ENCODE results near the gene C1orf216. TPM values are rescaled to one million over a fixed set of nuclear protein-coding genes. Genes with fewer than 3 reads are reported as not detected.
"Not testable (repeated sequence)": the region's sequence is repeated elsewhere in the genome, so short reads cannot be mapped to it uniquely, and the experiment has no call there.

Gene C1orf216
- total RNA-seq, 1 experiment from 2014 or later: 11.5 TPM

GRCh38 chr1:35691080-35691479 lies 27.6 kb downstream of the C1orf216 start:
- Mint-ChIP-seq H3K4me3 (ENCODE audit: low read depth, unreplicated experiment) (no peak overlapping the region), H3K4me1 (ENCODE audit: low read depth, unreplicated experiment) (no peaks in the 10 kb centered on the region), H3K36me3 (ENCODE audit: insufficient read depth, unreplicated experiment) (no peaks in the 10 kb centered on the region), H3K9me3 (ENCODE audit: low read depth, unreplicated experiment) (no peaks in the 10 kb centered on the region), H3K27me3 (ENCODE audit: unreplicated experiment) (peaks cover 80% of the 10 kb centered on the region), H3K27ac (ENCODE audit: unreplicated experiment) (no peak overlapping the region)
- DNase-seq: no peak
- intact Hi-C loops (cut with micrococcal nuclease; ENCODE audit: unreplicated experiment): no loop called here
- CTCF ChIA-PET: no interaction called here
- no peak for TF ChIP-seq CTCF (IDR thresholded peaks at IDR 0.05; ENCODE audit: unreplicated experiment)
- BruUV-seq (replicated peaks): no TSS peak

GRCh38 chr1:35690103-35690502 lies 28.6 kb downstream of the C1orf216 start:
- H3K4me3 Mint-ChIP-seq (ENCODE audit: low read depth, unreplicated experiment); H3K9me3 Mint-ChIP-seq (ENCODE audit: low read depth, unreplicated experiment); intact Hi-C loops (cut with micrococcal nuclease; ENCODE audit: unreplicated experiment); BruUV-seq (replicated peaks); H3K4me1 Mint-ChIP-seq (ENCODE audit: low read depth, unreplicated experiment); H3K27ac Mint-ChIP-seq (ENCODE audit: unreplicated experiment); H3K36me3 Mint-ChIP-seq (ENCODE audit: insufficient read depth, unreplicated experiment); DNase-seq: not testable (repeated sequence)
- CTCF ChIA-PET: interaction anchor here (0.6 kb wide), 1 partner anchor 20 kb away, joined by 3 read pairs; no protein-coding TSS in a partner anchor
- peaks cover 78% of the 10 kb centered on the region for H3K27me3 Mint-ChIP-seq (ENCODE audit: unreplicated experiment)

GRCh38 chr1:35688161-35688560 lies 30.5 kb downstream of the C1orf216 start:
- TF ChIP-seq CTCF (IDR thresholded peaks at IDR 0.05; ENCODE audit: unreplicated experiment): no peak
- no peak for DNase-seq
- intact Hi-C loops (cut with micrococcal nuclease; ENCODE audit: unreplicated experiment): no loop called here
- Mint-ChIP-seq H3K36me3 (ENCODE audit: insufficient read depth, unreplicated experiment) (no peaks in the 10 kb centered on the region), H3K4me3 (ENCODE audit: low read depth, unreplicated experiment) (no peak overlapping the region), H3K27ac (ENCODE audit: unreplicated experiment) (no peak overlapping the region), H3K9me3 (ENCODE audit: low read depth, unreplicated experiment) (no peaks in the 10 kb centered on the region), H3K4me1 (ENCODE audit: low read depth, unreplicated experiment) (no peaks in the 10 kb centered on the region), H3K27me3 (ENCODE audit: unreplicated experiment) (peaks cover 93% of the 10 kb centered on the region)
- no TSS peak for BruUV-seq (replicated peaks)
- CTCF ChIA-PET: no interaction called here

- CTCF ChIA-PET: no interaction called here
- BruUV-seq (replicated peaks): no TSS peak
- no peak for DNase-seq
- Mint-ChIP-seq H3K27me3 (ENCODE audit: unreplicated experiment) (peaks cover 88% of the 10 kb centered on the region), H3K4me3 (ENCODE audit: low read depth, unreplicated experiment) (no peak overlapping the region), H3K36me3 (ENCODE audit: insufficient read depth, unreplicated experiment) (no peaks in the 10 kb centered on the region), H3K4me1 (ENCODE audit: low read depth, unreplicated experiment) (no peaks in the 10 kb centered on the region), H3K9me3 (ENCODE audit: low read depth, unreplicated experiment) (no peaks in the 10 kb centered on the region), H3K27ac (ENCODE audit: unreplicated experiment) (no peak overlapping the region)
- intact Hi-C loops (cut with micrococcal nuclease; ENCODE audit: unreplicated experiment): no loop called here
- no peak for TF ChIP-seq CTCF (IDR thresholded peaks at IDR 0.05; ENCODE audit: unreplicated experiment)
Observed at GRCh38 chr1:35683012-35683411, 35.7 kb downstream of the C1orf216 start.

GRCh38 chr1:35680271-35680670 lies 38.4 kb downstream of the C1orf216 start:
- Mint-ChIP-seq H3K4me1 (ENCODE audit: low read depth, unreplicated experiment) (no peaks in the 10 kb centered on the region), H3K36me3 (ENCODE audit: insufficient read depth, unreplicated experiment) (no peaks in the 10 kb centered on the region), H3K27me3 (ENCODE audit: unreplicated experiment) (peaks cover 89% of the 10 kb centered on the region), H3K27ac (ENCODE audit: unreplicated experiment) (no peak overlapping the region), H3K9me3 (ENCODE audit: low read depth, unreplicated experiment) (no peaks in the 10 kb centered on the region), H3K4me3 (ENCODE audit: low read depth, unreplicated experiment) (no peak overlapping the region)
- TF ChIP-seq CTCF (IDR thresholded peaks at IDR 0.05; ENCODE audit: unreplicated experiment): no peak
- no peak for DNase-seq
- intact Hi-C loops (cut with micrococcal nuclease; ENCODE audit: unreplicated experiment): no loop called here
- CTCF ChIA-PET: interaction anchor here (0.7 to 0.8 kb wide), 3 partner anchors 14 to 969 kb away, joined by 3 read pairs; no protein-coding TSS in a partner anchor
- no TSS peak for BruUV-seq (replicated peaks)

Data from Calu3 (cell line).